ENCODE data around the gene CHKA. TPM values are rescaled to one million over a fixed set of nuclear protein-coding genes. Genes with fewer than 3 reads are reported as not detected.

Gene CHKA
- total and polyA plus RNA-seq, 9 of the 15 experiments (the other 6 are each of a cell fraction or from before 2014, with no cell fraction given): 3.6 to 37.0 (median 30.2) TPM

GRCh38 chr11:68116974-68117373, 4.2 kb downstream of the CHKA start (continued):
- TF ChIP-seq SFPQ (IDR thresholded peaks at IDR 0.05; ENCODE audit: low read depth, low read length): no peak
- TF ChIP-seq FOXK1 (CRISPR knock-in tag; IDR thresholded peaks at IDR 0.05; ENCODE audit: borderline replicate concordance): no peak
- TF ChIP-seq ZNF324 (CRISPR knock-in tag; IDR thresholded peaks at IDR 0.05): no peak
- no peak for TF ChIP-seq CBFA2T3 (IDR thresholded peaks at IDR 0.05)
- no peak for TF ChIP-seq MTA3 (IDR thresholded peaks at IDR 0.05; ENCODE audit: borderline replicate concordance)
- TF ChIP-seq ARID1B (IDR thresholded peaks at IDR 0.05): no peak
- no peak for TF ChIP-seq FOXA1 (IDR thresholded peaks at IDR 0.05; ENCODE audit: borderline replicate concordance)
- TF ChIP-seq DLX4 (CRISPR knock-in tag; IDR thresholded peaks at IDR 0.05): no peak

GRCh38 chr11:68116126-68116525, 5.1 kb downstream of the CHKA start:
- no peak for ATAC-seq
- intact Hi-C loops (cut with micrococcal nuclease): no loop called here
- no peak for FAIRE-seq
- Histone ChIP-seq H3K4me2 (ENCODE audit: insufficient read depth, low read length) (no peak overlapping the region), H3K27ac (ENCODE audit: extremely low read depth, low read depth, low read length) (no peak overlapping the region), H3K36me3 (ENCODE audit: control insufficient read depth, insufficient read depth, low read length) (peaks cover 40% of the 10 kb centered on the region), H3K4me3 (no peak overlapping the region), H3K27me3 (ENCODE audit: control insufficient read depth in 2 of 2, insufficient read depth in 2 of 2, low read length in 2 of 2) (no peaks in the 10 kb centered on the region), H2AFZ (ENCODE audit: low read depth, low read length) (no peak overlapping the region), H3K9me1 (ENCODE audit: control insufficient read depth, insufficient read depth, low read length) (no peaks in the 10 kb centered on the region), H4K20me1 (replicated peaks; ENCODE audit: control insufficient read depth, insufficient read depth, low read length) (no peaks in the 10 kb centered on the region), H3K9me3 (replicated peaks; ENCODE audit: control insufficient read depth, insufficient read depth, low read depth, low read length) (no peaks in the 10 kb centered on the region), H3K79me2 (ENCODE audit: control insufficient read depth, insufficient read depth, low read length) (peaks cover 76% of the 10 kb centered on the region), H3K9ac (ENCODE audit: insufficient read depth in 1 of 2, low read depth in 2 of 2, low read length in 2 of 2) (no peak overlapping the region), H3K4me1 (replicated peaks in 1 of 2; ENCODE audit: control insufficient read depth in 2 of 2, insufficient read depth in 2 of 2, low read length in 2 of 2) (peaks cover 17 to 23% of the 10 kb centered on the region in 2 experiments)
- no peak for DNase-seq (ENCODE audit: extremely low read depth in 1 of 4, low spot score in 3 of 4)
- 77% methylated on average over 7 of the region's 7 CpGs for WGBS (ENCODE audit: insufficient coverage, low coverage, missing lambda C conversion rate)
- in situ Hi-C loops (cut with MboI): no loop called here
- POLR2A ChIA-PET: interaction anchor here (1.6 to 4.7 kb wide), 4 partner anchors 9 to 31 kb away, joined by 6 to 31 read pairs (median 17); no protein-coding TSS in a partner anchor
- BruUV-seq (replicated peaks): no TSS peak
- CTCF ChIA-PET (ENCODE audit: low intra/inter-chr PET ratio): no interaction called here
- TF ChIP-seq RBM25 (IDR thresholded peaks at IDR 0.05; ENCODE audit: low read depth, low read length, severe bottlenecking) (no peak), PRPF4 (IDR thresholded peaks at IDR 0.05; ENCODE audit: insufficient read depth, low read depth, low read length, poor library complexity, severe bottlenecking) (no peak), SMARCC2 (IDR thresholded peaks at IDR 0.05; ENCODE audit: low read depth) (no peak), SOX6 (IDR thresholded peaks at IDR 0.05) (no peak), CSDE1 (IDR thresholded peaks at IDR 0.05) (no peak), STAG1 (CRISPR knock-in tag; IDR thresholded peaks at IDR 0.05; ENCODE audit: borderline replicate concordance) (no peak), GMEB1 (CRISPR knock-in tag; IDR thresholded peaks at IDR 0.05) (no peak), CHD4 (IDR thresholded peaks at IDR 0.05; ENCODE audit: insufficient read depth, insufficient replicate concordance, low read depth, low read length, poor library complexity, severe bottlenecking) (no peak)
